ENCODE measurements around the gene IARS2.
A peak's percentile ranks its signal among the peaks of the same experiment; 100 is the strongest.
"Not testable (repeated sequence)": the region's sequence is repeated elsewhere in the genome, so short reads cannot be mapped to it uniquely, and the experiment has no call there.

Gene IARS2

GRCh38 chr1:220113136-220113695, 19.3 kb downstream of the IARS2 start:
- no peak for DNase-seq

- DNase-seq, result no peak
These were observed 25.1 kb downstream of the IARS2 start for GRCh38 chr1:220119043-220119512.

DNA sequence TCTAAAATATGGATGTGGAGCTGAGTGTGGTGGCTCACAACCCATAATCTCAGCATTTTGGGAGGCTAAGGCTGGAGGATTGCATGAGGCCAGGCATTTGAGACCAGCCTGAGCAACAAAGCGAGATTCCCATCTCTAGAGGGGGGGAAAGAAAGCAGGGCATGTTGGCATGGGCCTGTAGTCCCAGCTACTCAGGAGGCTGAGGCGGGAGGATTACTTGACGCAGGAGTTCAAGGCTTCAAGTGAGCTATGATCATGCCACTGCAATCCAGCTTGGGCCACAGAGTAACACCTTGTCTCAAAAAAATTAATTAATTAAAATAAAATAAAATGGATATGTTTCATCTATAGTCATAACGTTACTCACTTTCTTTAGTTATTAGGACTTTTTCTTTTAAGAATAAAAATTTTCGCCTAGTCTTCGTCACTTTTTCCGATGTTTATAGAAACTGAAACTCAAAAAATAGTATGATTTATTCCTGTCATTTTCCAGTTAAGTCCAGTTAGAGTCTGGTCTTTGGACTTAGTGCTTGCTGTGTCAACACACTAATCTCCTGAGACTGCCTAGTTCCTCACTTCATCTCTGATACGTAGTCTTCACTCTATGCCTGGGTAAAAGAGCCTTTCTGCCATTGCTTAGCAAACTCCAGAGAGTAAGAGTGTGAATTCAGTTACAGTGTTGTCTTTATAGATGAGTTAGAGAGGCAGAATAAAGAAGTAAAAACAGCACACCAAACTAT, 28.0 kb downstream of the IARS2 start:
- DNase-seq, result no peak

DNA sequence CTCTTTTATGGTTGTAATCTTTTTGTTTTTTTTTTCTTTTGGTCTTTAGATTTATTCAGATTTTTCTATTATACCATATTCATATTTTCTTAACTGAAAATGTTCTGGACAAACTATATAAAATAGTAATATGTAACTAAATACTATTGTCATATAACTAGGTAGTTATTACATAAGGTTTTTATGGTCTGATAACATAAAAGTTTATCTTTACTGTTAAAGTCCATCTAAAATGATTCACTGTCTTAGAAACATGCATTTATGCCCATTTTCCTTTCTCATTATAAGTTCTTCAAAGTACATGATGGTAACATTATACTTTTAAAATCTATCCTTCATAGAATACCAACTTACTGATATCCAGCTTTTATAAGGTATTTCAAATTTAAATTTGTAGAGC, 29.1 kb downstream of the IARS2 start:
- no peak for DNase-seq

GRCh38 chr1:220123889-220124288, 30.0 kb downstream of the IARS2 start:
- peak in 1 of 2 experiments; percentile 13 for DNase-seq

- no peak for DNase-seq
These were observed 30.6 kb downstream of the IARS2 start for GRCh38 chr1:220124542-220124941.

DNA sequence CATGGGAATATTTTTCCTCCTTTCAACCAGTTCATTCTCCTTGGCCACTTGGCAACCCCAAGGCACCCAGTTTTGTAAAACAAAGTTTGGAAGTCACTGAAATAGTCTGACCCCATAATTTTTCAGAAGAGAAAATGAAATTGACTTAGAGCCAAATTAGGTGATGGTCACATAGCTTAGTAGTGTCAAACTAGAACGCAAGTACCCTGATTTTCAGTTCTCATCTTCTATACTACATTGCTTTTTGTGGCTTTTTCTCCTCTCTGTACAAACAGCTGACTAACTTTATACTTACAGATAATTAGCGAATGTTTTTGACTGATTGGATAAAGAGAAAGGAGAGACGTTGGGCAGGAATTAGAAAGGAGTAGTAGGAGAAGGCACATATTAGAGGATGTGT, 33.1 kb downstream of the IARS2 start:
- DNase-seq, result no peak

DNA sequence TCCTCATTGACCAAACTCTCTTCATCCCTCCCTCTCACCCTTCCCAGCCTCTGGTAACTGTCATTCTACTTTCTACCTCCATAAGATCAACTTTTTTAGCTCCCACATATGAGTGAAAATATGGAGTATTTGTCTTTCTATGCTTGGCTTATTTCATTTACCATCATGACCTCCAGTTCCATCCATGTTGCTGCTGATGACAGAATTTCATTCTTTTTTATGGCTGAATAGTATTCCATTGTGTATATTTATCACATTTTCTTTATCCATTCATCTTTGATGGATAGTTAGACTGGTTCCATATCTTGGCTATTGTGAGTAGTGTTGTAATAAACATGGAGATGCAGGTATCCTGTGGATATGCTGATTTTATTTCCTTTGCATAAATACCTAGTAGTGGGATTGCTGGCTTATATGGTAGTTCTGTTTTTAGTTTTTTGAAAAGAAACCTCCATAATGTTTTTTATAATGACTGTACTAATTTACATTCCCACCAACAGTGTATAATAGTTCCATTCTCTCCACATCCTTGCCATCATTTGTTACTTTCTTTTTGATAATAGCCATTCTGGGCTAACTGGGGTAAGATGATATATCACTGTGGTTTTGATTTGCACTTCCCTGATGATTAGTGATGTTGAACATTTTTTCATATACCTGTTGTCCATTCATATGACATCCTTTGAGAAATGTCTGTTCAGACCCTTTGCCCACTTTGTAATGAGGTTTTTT, 35.7 kb downstream of the IARS2 start:
- no peak for DNase-seq

- DNase-seq, result no peak
These were observed 41.8 kb downstream of the IARS2 start for GRCh38 chr1:220135755-220136154.

DNA sequence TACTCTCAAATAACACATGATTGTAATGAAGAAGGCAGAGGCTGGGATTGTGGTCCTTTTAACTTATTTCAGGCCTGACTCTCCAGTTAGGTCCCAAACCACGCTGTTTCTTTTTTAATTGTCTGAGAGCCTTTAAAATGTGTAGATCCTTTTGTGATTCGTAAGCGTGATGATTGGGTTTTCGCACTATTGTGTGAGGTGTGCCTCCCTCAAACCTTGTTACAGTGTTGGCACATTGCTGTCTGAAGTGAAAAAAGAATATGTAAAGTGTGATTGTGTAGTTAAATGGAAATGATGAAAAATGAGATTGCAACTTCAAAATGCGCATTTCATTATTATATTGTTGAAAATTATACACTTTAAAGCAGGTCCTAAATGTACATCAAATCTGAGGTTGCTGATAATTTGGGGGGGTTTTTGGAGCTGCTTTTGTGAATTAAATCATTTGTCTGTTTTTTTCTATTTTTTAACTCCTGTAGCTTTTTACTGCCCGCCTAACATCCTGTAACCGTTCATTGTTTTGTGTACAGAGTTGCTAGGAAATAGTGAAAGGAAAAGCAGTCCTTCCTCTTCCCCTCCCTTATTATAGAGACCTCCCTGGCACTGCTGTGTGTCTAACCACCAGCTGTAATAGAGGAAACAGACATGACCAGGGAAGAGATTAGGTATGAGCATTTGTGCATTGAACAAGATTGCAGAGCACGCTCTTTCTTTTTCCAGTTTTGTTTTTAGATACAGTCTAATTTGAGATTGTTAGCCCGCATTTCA, 43.3 kb downstream of the IARS2 start:
- DNase-seq, result no peak

DNA sequence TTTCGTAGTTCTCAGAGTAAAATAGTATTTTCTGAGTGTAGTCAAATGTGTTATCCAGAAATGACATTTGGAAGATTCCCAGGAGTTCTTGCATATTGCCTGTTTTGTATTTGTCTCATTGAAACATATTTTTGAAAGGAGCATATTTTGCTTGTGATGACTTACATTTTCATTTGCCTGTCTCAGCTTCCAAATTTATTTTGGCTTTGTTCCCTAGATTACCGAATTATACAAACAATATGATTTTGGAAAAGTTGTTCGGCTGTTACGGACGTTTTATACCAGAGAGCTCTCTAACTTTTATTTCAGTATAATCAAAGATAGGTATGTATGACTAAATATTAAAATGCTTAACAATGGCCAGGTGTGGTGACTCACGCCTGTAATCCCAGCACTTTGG, 46.0 kb downstream of the IARS2 start:
- DNase-seq, result no peak

DNA sequence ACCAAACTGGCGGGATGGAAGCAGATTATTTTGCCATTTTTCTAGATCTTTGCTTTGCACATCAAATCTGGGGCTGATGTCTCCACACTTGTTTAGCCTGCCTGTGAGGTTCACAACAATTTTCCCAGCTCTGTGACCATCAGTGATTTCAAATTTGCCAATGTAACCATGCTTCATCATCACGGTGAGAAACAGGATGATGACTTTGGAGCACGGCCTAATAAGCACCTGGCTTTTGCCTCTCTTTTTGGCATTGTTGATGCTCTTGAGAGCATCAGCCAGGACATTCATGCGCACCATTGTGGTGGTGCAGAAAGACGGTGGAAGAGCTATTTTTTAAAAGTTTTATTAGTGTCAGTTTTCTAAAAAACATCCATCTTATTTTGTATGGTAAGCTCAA, 50.1 kb downstream of the IARS2 start:
- no peak for DNase-seq

DNA sequence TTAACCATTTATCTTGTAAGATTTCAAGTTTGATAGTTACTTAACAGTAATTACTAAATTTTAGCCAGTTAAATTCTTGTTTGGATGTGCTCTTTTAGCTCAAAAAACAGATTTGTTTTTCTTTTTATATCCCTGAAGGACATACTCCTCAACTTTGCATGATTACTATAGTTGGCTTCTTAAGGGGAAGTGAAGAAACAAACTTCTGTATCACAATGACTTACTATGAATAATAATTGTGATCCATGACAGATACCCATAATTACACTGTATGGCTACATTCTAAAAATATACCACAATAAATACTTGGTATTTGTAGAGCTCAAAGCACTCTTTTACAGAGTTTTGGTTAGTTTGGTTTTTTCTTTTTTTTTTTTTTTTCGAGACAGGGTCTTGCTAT, 55.8 kb downstream of the IARS2 start:
- DNase-seq, result no peak

DNA sequence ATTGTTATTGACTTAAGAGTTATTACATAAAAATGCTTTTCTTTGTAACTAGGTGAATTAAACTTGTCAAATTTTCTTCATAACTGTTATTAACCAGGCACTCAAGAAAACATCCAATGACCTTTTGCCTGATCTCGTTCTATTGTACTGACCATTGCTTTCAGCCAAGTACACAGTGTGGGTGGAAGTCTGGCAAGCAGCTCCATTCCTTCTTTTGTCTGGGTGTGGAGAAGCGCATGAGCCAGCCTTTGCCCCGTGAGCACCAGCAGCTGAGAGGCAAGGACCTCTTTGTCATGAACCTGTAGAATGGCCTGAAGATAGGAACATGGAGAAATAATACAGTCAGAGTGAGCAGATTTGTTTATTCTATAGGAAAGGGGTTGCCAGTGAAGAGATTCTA, 57.5 kb downstream of the IARS2 start:
- DNase-seq, result no peak

- no peak for DNase-seq
These were observed 59.2 kb downstream of the IARS2 start for GRCh38 chr1:220153147-220153546.

DNA sequence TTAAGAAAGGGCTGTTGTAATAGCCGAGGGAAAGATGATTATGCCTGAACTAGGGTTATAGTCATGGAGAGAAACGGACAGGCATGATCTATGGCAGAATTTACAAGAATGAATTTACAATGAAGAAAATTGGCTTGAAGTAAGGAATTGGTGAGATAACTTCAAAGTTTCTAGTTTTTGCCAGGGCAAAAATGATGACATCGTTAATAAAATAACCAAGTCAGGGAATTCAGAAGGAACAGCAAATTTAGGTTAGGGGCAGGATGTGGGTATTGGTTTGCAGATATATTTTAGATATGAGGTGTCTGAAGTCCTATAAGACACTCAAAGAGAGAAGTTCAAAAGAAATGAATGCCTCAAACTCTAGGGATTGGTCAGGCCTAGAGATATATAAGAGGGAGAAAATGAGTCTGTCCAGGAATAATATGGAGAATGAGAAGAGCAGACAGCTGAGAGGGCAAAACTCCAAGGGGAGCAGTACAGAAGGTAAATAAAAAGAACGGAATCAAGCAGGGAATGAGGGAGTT, 62.8 kb downstream of the IARS2 start:
- no peak for DNase-seq

DNA sequence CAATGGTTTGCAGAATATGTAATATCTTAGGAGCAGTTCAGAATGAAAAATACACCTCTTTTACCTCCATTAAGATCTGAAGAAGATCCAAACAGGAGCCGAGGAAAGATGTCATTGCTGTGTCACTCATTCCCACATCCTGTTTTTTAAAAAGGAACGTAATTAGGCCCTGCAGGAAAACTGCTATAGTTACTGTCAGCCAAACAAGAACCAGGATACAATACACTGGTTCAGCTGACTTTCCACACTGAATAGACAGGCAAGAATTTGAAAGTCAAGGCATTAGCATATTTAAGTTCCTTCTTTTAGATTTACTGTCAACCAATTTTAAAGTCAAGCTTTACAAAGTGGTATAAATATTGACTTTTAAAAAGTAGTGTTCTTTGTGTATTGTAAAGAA, 63.8 kb downstream of the IARS2 start:
- DNase-seq, result no peak

GRCh38 chr1:220158530-220158929, 64.6 kb downstream of the IARS2 start:
- not testable (repeated sequence) for DNase-seq

GRCh38 chr1:220159041-220159440, 65.1 kb downstream of the IARS2 start:
- no peak for DNase-seq

- no peak for DNase-seq
These were observed 66.1 kb downstream of the IARS2 start for GRCh38 chr1:220160027-220160426.

- no peak for DNase-seq
These were observed 70.2 kb downstream of the IARS2 start for GRCh38 chr1:220164116-220164515.

DNA sequence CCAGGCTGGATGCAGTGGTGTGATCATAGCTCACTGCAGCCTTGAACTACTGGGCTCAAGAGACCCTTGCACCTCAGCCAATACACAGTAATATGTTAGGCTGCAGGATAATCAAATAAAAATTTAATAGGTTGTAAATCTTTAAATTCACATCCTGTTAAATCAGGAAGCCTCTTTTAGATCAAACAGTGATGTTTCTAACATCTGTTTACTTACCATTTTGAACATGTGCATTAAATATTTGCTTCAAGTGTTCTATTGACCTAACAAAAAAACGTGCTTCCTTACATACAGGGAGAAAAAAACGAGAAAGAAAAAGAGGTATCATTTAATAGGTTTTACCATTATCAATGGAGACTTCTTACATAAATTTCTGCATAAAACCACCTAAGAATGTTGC, 70.6 kb downstream of the IARS2 start:
- DNase-seq, result no peak

DNA sequence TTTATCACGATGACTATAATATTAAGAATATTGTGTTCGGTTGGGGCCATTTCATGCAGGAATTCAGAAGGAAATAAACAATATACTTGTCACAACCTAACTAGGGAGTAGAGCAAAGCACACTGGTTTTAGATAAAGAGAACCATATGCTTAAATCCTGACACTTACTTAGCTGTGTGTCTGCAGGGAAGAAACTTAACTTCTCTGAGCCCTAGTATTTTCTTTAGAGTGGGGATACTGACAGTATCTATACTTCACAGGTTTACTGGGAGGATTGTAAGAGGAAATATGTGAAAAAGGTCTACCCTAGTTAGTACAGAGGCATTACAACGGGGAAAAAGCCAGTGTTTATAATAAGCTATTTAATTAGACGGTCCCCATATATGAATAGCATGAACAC, 72.9 kb downstream of the IARS2 start:
- no peak for DNase-seq
